Stimulated activated CD4-positive, alpha-beta T cell treated with anti-CD3 and anti-CD28 coated beads, Interleukin-4, amount 100 ng/mL, for 4 hours (primary cell): ENCODE measurements around the gene PLEKHA8.

Experiments used
- DNase-seq, 2 experiments: peaks; one replicate each; pipeline ENCODE4 v3.0.0-alpha.2; 2020

Gene PLEKHA8

GRCh38 chr7:30028216-30028748, at the start of gene PLEKHA8:
Gene PLEKHA8 (plus strand): TSS chr7:30028412. CDS start chr7:30028763, 351 bp downstream.
- DNase-seq: peak; percentile 82 to 89

- no peak for DNase-seq
Measured at GRCh38 chr7:29980151-29980550, 48.1 kb upstream of the PLEKHA8 start.

GRCh38 chr7:29987083-29987482, 41.1 kb upstream of the PLEKHA8 start:
- DNase-seq: no peak

- DNase-seq: no peak
Measured at GRCh38 chr7:29987811-29988317, 40.3 kb upstream of the PLEKHA8 start.

GRCh38 chr7:29988424-29989256, 39.6 kb upstream of the PLEKHA8 start:
- peak in 1 of 2 experiments; percentile 21 for DNase-seq

GRCh38 chr7:29989257-29989995, 38.8 kb upstream of the PLEKHA8 start, which contains the start of gene SCRN1:
Gene SCRN1 (minus strand): TSS chr7:29989801. CDS start chr7:29969067, 20,734 bp downstream.
- peak in 1 of 2 experiments; percentile 18 for DNase-seq

GRCh38 chr7:29990931-29991330, 37.3 kb upstream of the PLEKHA8 start:
- DNase-seq: no peak

- no peak for DNase-seq
Measured at GRCh38 chr7:29991937-29992336, 36.3 kb upstream of the PLEKHA8 start.

- DNase-seq: no peak
Measured at GRCh38 chr7:29993140-29993539, 35.1 kb upstream of the PLEKHA8 start.

- no peak for DNase-seq
Measured at GRCh38 chr7:29995652-29996051, 32.6 kb upstream of the PLEKHA8 start.

- DNase-seq: no peak
Measured at GRCh38 chr7:29996321-29996720, 31.9 kb upstream of the PLEKHA8 start.

- DNase-seq: no peak
Measured at GRCh38 chr7:29998489-29998888, 29.7 kb upstream of the PLEKHA8 start.

- DNase-seq: no peak
Measured at GRCh38 chr7:30001998-30002397, 26.2 kb upstream of the PLEKHA8 start.

- no peak for DNase-seq
Measured at GRCh38 chr7:30003098-30003497, 25.1 kb upstream of the PLEKHA8 start.

- DNase-seq: no peak
Measured at GRCh38 chr7:30005464-30005863, 22.7 kb upstream of the PLEKHA8 start.

- no peak for DNase-seq
Measured at GRCh38 chr7:30010021-30010420, 18.2 kb upstream of the PLEKHA8 start.

GRCh38 chr7:30012757-30013156, 15.5 kb upstream of the PLEKHA8 start:
- DNase-seq: no peak

GRCh38 chr7:30018451-30018850, 9.8 kb upstream of the PLEKHA8 start:
- no peak for DNase-seq

GRCh38 chr7:30019387-30019786, 8.8 kb upstream of the PLEKHA8 start:
- DNase-seq: no peak

GRCh38 chr7:30019960-30020359, 8.3 kb upstream of the PLEKHA8 start:
- DNase-seq: no peak

- no peak for DNase-seq
Measured at GRCh38 chr7:30020535-30020934, 7.7 kb upstream of the PLEKHA8 start.

GRCh38 chr7:30022991-30023390, 5.2 kb upstream of the PLEKHA8 start:
- no peak for DNase-seq

GRCh38 chr7:30023524-30023923, 4.7 kb upstream of the PLEKHA8 start:
- no peak for DNase-seq
